Fibroblast of pulmonary artery (primary cell): ENCODE data around the gene PON1.
A peak's percentile ranks its signal among the peaks of the same experiment; 100 is the strongest.

Source experiments
- DNase-seq: peaks from one replicate; pipeline ENCODE4 v3.0.0-alpha.2; 2010; ENCODE audit warnings: low read depth
- H3K4me3 ChIP-seq: replicated peaks from 2 replicates; pipeline ENCODE4 v1.5.1; 2011; ENCODE audit warnings: low read depth, mild to moderate bottlenecking, control low read depth, low read length, moderate library complexity
- CTCF ChIP-seq: IDR thresholded peaks from 2 replicates; pipeline ENCODE4 v1.5.1; 2011; ENCODE audit warnings: mild to moderate bottlenecking, control low read depth, low read length, inconsistent platforms; ENCODE audit errors: missing control alignments

The PON1 gene

GRCh38 chr7:95318501-95319100, 5.7 kb downstream of the PON1 start:
- no peak for TF ChIP-seq CTCF
- DNase-seq, result no peak
- no peak overlapping the region for H3K4me3 ChIP-seq

- H3K4me3 ChIP-seq, result no peak overlapping the region
- no peak for TF ChIP-seq CTCF
- DNase-seq, result no peak
These were observed 6.4 kb downstream of the PON1 start for GRCh38 chr7:95317966-95318365.

GRCh38 chr7:95317546-95317945, 6.8 kb downstream of the PON1 start:
- TF ChIP-seq CTCF, result no peak
- no peak overlapping the region for H3K4me3 ChIP-seq
- peak; percentile 11 for DNase-seq

GRCh38 chr7:95316588-95316987, 7.7 kb downstream of the PON1 start:
- no peak overlapping the region for H3K4me3 ChIP-seq
- no peak for TF ChIP-seq CTCF
- DNase-seq, result no peak

GRCh38 chr7:95312561-95312960, 11.8 kb downstream of the PON1 start:
- TF ChIP-seq CTCF, result no peak
- H3K4me3 ChIP-seq, result no peak overlapping the region
- DNase-seq, result no peak

GRCh38 chr7:95311389-95311788, 12.9 kb downstream of the PON1 start:
- no peak for TF ChIP-seq CTCF
- DNase-seq, result no peak
- no peak overlapping the region for H3K4me3 ChIP-seq

- no peak for DNase-seq
- no peak for TF ChIP-seq CTCF
These were observed 14.4 kb downstream of the PON1 start for GRCh38 chr7:95309951-95310350.

More at GRCh38 chr7:95309951-95310350, 14.4 kb downstream of the PON1 start:
- H3K4me3 ChIP-seq, result no peak overlapping the region
